GM19438 (cell line): Measurements from ENCODE around the gene AKT3.

Source experiments
- ATAC-seq: cut with Tn5 transposase; IDR thresholded peaks from one replicate; pipeline ENCODE4 v1.9.1; 2021; ENCODE audit warnings: low read depth; ENCODE audit not compliant: unreplicated experiment

The AKT3 gene

GRCh38 chr1:243473227-243474135 is 376.6 kb downstream of the AKT3 start:
- ATAC-seq: no peak

- ATAC-seq: peak; percentile 74
Measured at GRCh38 chr1:243471754-243472745, 378.0 kb downstream of the AKT3 start.

GRCh38 chr1:243471026-243471685 is 378.9 kb downstream of the AKT3 start:
- no peak for ATAC-seq

GRCh38 chr1:243470502-243470901 is 379.5 kb downstream of the AKT3 start:
- ATAC-seq: no peak

- no peak for ATAC-seq
Measured at GRCh38 chr1:243469497-243469896, 380.5 kb downstream of the AKT3 start.

- no peak for ATAC-seq
Measured at GRCh38 chr1:243465738-243466137, 384.3 kb downstream of the AKT3 start.

GRCh38 chr1:243465081-243465480 is 385.0 kb downstream of the AKT3 start:
- ATAC-seq: no peak

GRCh38 chr1:243462929-243463697 is 386.9 kb downstream of the AKT3 start:
- no peak for ATAC-seq

GRCh38 chr1:243461700-243462099 is 388.3 kb downstream of the AKT3 start:
- no peak for ATAC-seq

GRCh38 chr1:243459059-243459458 is 391.0 kb downstream of the AKT3 start:
- no peak for ATAC-seq

GRCh38 chr1:243457363-243457982 is 392.6 kb downstream of the AKT3 start:
- no peak for ATAC-seq

GRCh38 chr1:243455760-243456651 is 394.0 kb downstream of the AKT3 start:
- ATAC-seq: no peak

GRCh38 chr1:243454328-243454997 is 395.6 kb downstream of the AKT3 start:
- no peak for ATAC-seq

- no peak for ATAC-seq
Measured at GRCh38 chr1:243452092-243452491, 398.0 kb downstream of the AKT3 start.

GRCh38 chr1:243449373-243449772 is 400.7 kb downstream of the AKT3 start:
- ATAC-seq: no peak

GRCh38 chr1:243447844-243448243 is 402.2 kb downstream of the AKT3 start:
- ATAC-seq: no peak

- ATAC-seq: no peak
Measured at GRCh38 chr1:243447347-243447746, 402.7 kb downstream of the AKT3 start.

GRCh38 chr1:243443557-243443956 is 406.5 kb downstream of the AKT3 start:
- ATAC-seq: no peak
